ENCODE data around the gene MADD.

The MADD gene

GRCh38 chr11:47269829-47270305 lies at the start of gene MADD:
MADD (plus strand) TSS chr11:47270133.
- DNase-seq (ENCODE audit: low spot score), result peak; percentile 66

- no peak for DNase-seq (ENCODE audit: low spot score)
These were observed 49.5 kb upstream of the MADD start for GRCh38 chr11:47220401-47220821.

GRCh38 chr11:47222696-47223095 lies 47.2 kb upstream of the MADD start:
- DNase-seq (ENCODE audit: low spot score), result no peak

GRCh38 chr11:47225552-47226400 lies 44.2 kb upstream of the MADD start:
- DNase-seq (ENCODE audit: low spot score), result no peak

GRCh38 chr11:47229161-47229560 lies 40.8 kb upstream of the MADD start:
- DNase-seq (ENCODE audit: low spot score), result no peak

GRCh38 chr11:47233051-47233450 lies 36.9 kb upstream of the MADD start:
- no peak for DNase-seq (ENCODE audit: low spot score)

- no peak for DNase-seq (ENCODE audit: low spot score)
These were observed 35.8 kb upstream of the MADD start for GRCh38 chr11:47233989-47234668.

GRCh38 chr11:47234669-47235100 lies 35.2 kb upstream of the MADD start:
- DNase-seq (ENCODE audit: low spot score), result no peak

GRCh38 chr11:47235163-47235562 lies 34.8 kb upstream of the MADD start:
- DNase-seq (ENCODE audit: low spot score), result no peak

- DNase-seq (ENCODE audit: low spot score), result no peak
These were observed 33.5 kb upstream of the MADD start for GRCh38 chr11:47236482-47236881.

GRCh38 chr11:47239852-47240251 lies 30.1 kb upstream of the MADD start:
- no peak for DNase-seq (ENCODE audit: low spot score)

- no peak for DNase-seq (ENCODE audit: low spot score)
These were observed 28.1 kb upstream of the MADD start for GRCh38 chr11:47241841-47242301.

- no peak for DNase-seq (ENCODE audit: low spot score)
These were observed 27.2 kb upstream of the MADD start for GRCh38 chr11:47242596-47243192.

GRCh38 chr11:47243454-47243853 lies 26.5 kb upstream of the MADD start:
- no peak for DNase-seq (ENCODE audit: low spot score)

- DNase-seq (ENCODE audit: low spot score), result no peak
These were observed 25.2 kb upstream of the MADD start for GRCh38 chr11:47244448-47245350.

GRCh38 chr11:47245611-47246357 lies 24.1 kb upstream of the MADD start:
- no peak for DNase-seq (ENCODE audit: low spot score)

GRCh38 chr11:47247502-47247901 lies 22.4 kb upstream of the MADD start:
- no peak for DNase-seq (ENCODE audit: low spot score)

GRCh38 chr11:47248304-47248663 lies 21.6 kb upstream of the MADD start:
- DNase-seq (ENCODE audit: low spot score), result no peak

GRCh38 chr11:47248664-47249377 lies 21.1 kb upstream of the MADD start, which contains the start of gene ACP2:
ACP2 (minus strand) TSS chr11:47248814; CDS start chr11:47248789, 25 bp downstream.
- peak; percentile 82 for DNase-seq (ENCODE audit: low spot score)

GRCh38 chr11:47249378-47249715 lies 20.6 kb upstream of the MADD start:
- no peak for DNase-seq (ENCODE audit: low spot score)
